Duodenal mucosa (tissue), 2 donors: ENCODE measurements around the gene JMJD1C.
"Not testable (repeated sequence)": the region's sequence is repeated elsewhere in the genome, so short reads cannot be mapped to it uniquely, and the experiment has no call there.

ENCODE experiments used
- H3K27ac ChIP-seq: one replicate; pipeline ENCODE4 v1.7.0; 2013; ENCODE audit warnings: low read depth, low read length
- H3K27me3 ChIP-seq, 2 donors: one replicate each; pipeline ENCODE4 v1.7.0; 2013; ENCODE audit warnings: low read length in 2 of 2, control low read depth in 1 of 2; ENCODE audit not compliant: insufficient read depth in 2 of 2, control insufficient read depth in 1 of 2
- H3K36me3 ChIP-seq, 2 donors: one replicate each; pipeline ENCODE4 v1.7.0; 2013; ENCODE audit warnings: low read length in 2 of 2, control low read depth in 1 of 2; ENCODE audit not compliant: insufficient read depth in 2 of 2, control insufficient read depth in 1 of 2
- H3K4me1 ChIP-seq, 2 donors: one replicate each; pipeline ENCODE4 v1.7.0; 2013; ENCODE audit warnings: low read length in 2 of 2, control low read depth in 1 of 2; ENCODE audit not compliant: insufficient read depth in 2 of 2, control insufficient read depth in 1 of 2
- H3K4me3 ChIP-seq, 2 donors: one replicate each; pipeline ENCODE4 v1.7.0; 2013; ENCODE audit warnings: low read length in 2 of 2, low read depth in 1 of 2
- H3K9ac ChIP-seq, 2 donors: one replicate each; pipeline ENCODE4 v1.7.0; 2013; ENCODE audit warnings: low read length in 2 of 2, low read depth in 1 of 2
- H3K9me3 ChIP-seq, 2 donors: one replicate each; pipeline ENCODE4 v1.7.0; 2013; ENCODE audit warnings: low read length in 2 of 2, control low read depth in 1 of 2; ENCODE audit not compliant: control insufficient read depth in 1 of 2

JMJD1C gene

DNA sequence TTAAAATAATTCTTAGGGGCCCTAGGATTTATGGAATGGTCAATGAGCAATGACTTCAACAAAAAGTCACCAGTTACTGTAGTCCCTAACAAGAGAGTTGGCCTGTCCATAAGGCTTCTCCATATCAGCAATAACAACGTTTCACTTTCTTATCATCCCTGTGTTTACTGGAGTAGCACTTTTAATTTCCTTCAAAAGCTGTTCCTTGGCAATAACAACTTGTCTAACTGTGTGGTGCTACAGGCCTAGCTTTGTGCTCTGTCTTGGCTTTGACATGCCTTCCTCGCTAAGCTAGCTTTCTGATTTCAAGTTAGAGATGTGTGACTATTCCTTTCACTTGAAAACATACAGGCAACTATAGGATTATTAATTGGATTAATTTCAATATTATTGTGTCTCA, 81.1 kb downstream of the JMJD1C start:
- H3K9me3 ChIP-seq: no peaks in the 10 kb centered on the region
- H3K27ac ChIP-seq: no peak overlapping the region
- H3K4me1 ChIP-seq: peaks cover 7 to 9% of the 10 kb centered on the region in 2 donors
- H3K27me3 ChIP-seq: no peaks in the 10 kb centered on the region
- no peak overlapping the region for H3K4me3 ChIP-seq
- H3K36me3 ChIP-seq: no peaks in the 10 kb centered on the region
- no peak overlapping the region for H3K9ac ChIP-seq

DNA sequence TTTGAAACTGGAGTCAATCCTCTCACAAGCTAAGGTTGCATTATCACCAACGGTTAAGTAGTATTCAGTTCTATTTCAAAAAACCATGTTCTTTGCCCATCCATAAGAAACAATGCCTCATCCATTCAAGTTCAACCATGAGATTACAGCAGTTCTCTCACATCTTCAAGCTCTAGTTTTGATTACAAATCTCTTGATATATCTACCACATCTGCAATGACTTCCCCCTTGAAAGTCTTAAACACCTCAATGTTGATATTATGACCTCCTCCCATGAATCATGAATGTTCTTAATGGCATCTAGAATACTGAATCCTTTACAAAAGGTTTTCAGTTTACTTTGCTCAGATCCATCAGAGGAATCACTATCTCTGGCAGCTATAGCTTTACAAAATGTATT, 81.8 kb downstream of the JMJD1C start:
- no peak overlapping the region for H3K27ac ChIP-seq
- no peaks in the 10 kb centered on the region for H3K27me3 ChIP-seq
- no peaks in the 10 kb centered on the region for H3K36me3 ChIP-seq
- H3K4me3 ChIP-seq: no peak overlapping the region
- H3K4me1 ChIP-seq: peaks cover 7 to 9% of the 10 kb centered on the region in 2 donors
- no peak overlapping the region for H3K9ac ChIP-seq
- H3K9me3 ChIP-seq: no peaks in the 10 kb centered on the region

DNA sequence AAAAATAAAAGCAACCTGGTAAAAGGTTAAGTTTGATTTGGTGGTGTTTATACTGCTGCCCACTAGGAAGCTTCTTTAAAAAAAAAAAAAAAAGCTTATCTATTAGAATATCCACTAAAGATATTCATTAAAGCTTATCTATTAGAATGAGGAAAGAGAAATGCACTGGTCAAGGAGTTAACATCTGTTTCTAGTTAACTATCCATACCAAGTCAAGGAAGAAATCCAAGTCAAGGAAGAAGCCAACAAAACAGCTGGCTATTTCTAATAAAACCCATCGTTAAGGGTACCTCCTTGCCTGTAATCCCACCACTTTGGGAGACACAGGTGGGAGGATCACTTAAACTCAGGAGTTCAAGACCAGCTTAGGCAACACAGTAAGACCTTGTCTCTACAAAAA, 82.6 kb downstream of the JMJD1C start:
- Histone ChIP-seq H3K4me3 (no peak overlapping the region), H3K27ac (no peak overlapping the region), H3K4me1 (peaks cover 5 to 7% of the 10 kb centered on the region in 2 donors), H3K27me3 (no peaks in the 10 kb centered on the region), H3K36me3 (no peaks in the 10 kb centered on the region), H3K9me3 (no peaks in the 10 kb centered on the region), H3K9ac (no peak overlapping the region)

DNA sequence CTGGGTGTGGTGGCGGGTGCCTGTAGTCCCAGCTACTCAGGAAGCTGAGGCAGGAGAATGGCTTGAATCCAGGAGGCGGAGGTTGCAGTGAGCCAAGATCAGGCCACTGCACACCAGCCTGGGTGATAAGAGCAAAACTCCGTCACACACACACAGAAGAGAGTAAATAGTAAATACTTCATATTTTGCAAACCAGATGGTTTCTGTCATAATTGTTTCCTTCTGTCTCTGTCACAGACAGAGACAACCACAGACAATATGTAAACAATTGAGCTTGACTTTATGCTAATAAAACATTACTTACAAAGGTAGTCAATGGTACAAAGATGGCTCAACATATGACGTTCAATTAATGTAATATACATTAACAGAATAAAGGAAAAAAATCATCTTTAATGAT, 83.7 kb downstream of the JMJD1C start:
- no peak overlapping the region for H3K9ac ChIP-seq
- H3K9me3 ChIP-seq: no peaks in the 10 kb centered on the region
- no peaks in the 10 kb centered on the region for H3K36me3 ChIP-seq
- H3K27ac ChIP-seq: no peak overlapping the region
- peaks cover 5 to 7% of the 10 kb centered on the region in 2 donors for H3K4me1 ChIP-seq
- no peak overlapping the region for H3K4me3 ChIP-seq
- no peaks in the 10 kb centered on the region for H3K27me3 ChIP-seq

DNA sequence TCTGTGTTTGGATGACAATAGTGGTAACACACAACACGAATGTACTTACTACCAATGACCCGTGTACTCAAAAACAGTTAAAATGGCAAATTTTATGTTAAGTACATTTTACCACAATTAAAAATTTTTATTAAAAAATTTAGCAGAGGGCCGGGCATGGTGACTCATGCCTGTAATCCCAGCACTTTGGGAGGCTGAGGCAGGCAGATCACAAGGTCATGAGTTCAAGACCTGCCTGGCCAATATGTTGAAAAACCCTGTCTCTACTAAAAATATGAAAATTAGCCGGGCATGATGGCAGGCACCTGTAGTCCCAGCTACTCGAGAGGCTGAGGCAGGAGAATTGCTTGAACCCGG, 88.5 kb downstream of the JMJD1C start:
- not testable (repeated sequence) for H3K9me3 ChIP-seq, H3K36me3 ChIP-seq, H3K4me1 ChIP-seq, H3K27me3 ChIP-seq, H3K27ac ChIP-seq, H3K9ac ChIP-seq
- H3K4me3 ChIP-seq: peak overlapping the region in 1 of 2 donors; percentile 40

DNA sequence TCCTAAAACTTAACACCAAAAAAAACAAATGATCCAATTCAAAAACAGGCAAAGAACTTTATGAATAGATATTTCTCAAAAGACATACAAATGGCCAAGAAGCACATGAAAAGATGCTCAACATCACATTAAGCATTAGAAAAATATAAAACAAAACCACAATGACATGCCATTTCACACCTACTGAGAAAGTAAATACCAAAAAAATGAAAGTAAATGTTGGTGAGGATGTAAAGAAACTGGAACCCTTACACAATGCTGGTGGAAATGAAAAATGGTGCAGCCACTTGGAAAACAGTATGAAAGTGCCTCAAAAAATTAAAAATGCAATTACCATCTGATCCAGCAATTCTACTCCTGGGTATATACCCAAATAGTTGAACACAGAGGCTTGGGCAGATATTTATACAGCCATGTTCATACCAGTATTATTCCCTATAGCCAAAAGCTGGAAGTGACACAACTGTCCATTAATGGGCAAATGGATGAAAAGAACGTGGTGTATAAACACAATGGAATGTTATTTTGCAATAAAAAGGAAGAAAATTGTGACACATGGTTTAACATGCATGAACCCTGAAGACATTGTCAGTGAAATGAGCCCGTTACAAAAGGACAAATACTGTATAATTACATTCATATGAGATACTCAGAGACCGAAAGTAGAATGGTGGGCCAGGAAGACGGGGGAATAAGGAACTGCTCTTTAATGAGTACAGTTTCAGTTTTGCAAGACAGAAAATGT, 89.0 kb downstream of the JMJD1C start:
- H3K9ac ChIP-seq: no peak overlapping the region
- H3K4me1 ChIP-seq: no peaks in the 10 kb centered on the region
- H3K27ac ChIP-seq: no peak overlapping the region
- H3K4me3 ChIP-seq: peak overlapping the region in 1 of 2 donors; percentile 40
- no peaks in the 10 kb centered on the region for H3K9me3 ChIP-seq
- H3K27me3 ChIP-seq: no peaks in the 10 kb centered on the region
- no peaks in the 10 kb centered on the region for H3K36me3 ChIP-seq

DNA sequence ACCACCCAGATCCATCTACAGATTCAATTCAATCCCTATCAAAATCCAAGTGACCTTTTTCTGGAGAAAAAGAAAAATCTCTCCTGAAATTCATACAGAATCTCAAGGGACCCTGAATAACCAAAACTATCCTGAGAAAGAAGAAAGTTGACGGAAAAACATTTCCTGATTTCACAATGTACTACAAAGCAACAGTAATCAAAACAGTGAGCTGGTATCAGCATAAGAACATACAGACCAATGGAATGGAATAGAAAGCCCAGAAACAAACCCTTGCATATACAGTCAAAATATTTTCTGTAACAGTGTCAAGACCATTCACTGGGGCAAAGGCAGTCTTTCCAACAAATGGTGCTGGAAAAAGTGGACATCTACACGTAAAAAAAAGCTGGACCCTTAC, 89.9 kb downstream of the JMJD1C start:
- Histone ChIP-seq H3K36me3 (no peaks in the 10 kb centered on the region), H3K4me3 (no peak overlapping the region), H3K27me3 (no peaks in the 10 kb centered on the region), H3K9me3 (no peaks in the 10 kb centered on the region), H3K27ac (no peak overlapping the region), H3K9ac (no peak overlapping the region), H3K4me1 (no peaks in the 10 kb centered on the region)

DNA sequence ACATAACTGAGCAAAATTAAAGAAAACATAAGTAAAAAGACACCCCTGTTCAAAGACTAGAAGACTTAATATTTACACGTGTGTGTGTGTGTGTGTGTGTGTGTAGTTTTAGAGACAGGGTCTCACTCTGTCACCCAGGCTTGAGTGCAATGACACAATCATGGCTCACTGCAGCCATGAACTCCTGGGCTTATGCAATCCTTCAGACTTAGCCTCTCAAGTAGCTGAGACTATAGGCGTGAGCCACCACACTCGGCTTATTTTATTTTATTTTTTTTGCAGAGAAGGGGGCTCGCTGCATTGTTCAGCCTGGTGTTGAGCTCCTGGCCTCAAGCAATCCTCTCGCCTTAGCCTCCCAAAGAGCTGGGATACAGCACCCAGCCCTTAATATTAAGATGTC, 90.3 kb downstream of the JMJD1C start:
- no peak overlapping the region for H3K27ac ChIP-seq
- no peak overlapping the region for H3K4me3 ChIP-seq
- H3K36me3 ChIP-seq: no peaks in the 10 kb centered on the region
- no peaks in the 10 kb centered on the region for H3K9me3 ChIP-seq
- H3K27me3 ChIP-seq: no peaks in the 10 kb centered on the region
- H3K9ac ChIP-seq: no peak overlapping the region
- H3K4me1 ChIP-seq: no peaks in the 10 kb centered on the region

DNA sequence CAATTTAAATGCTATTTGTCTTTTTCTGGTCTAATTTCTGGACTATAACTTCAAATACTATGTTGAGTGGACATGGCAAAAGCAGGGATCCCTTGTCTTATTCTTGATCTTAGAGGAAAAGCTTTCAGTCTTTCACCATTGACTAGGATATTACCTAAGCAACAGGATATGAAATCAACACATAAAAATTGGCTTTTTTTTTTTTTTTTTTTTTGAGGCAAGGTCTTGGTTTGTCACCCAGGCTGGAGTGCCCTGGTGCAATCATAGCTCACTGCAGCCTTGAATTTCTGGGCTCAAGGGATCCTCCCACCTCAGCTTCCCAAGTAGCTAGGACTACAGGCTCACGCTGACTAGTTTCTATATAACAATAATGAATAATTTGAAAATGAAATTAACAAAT, 90.8 kb downstream of the JMJD1C start:
- Histone ChIP-seq H3K9me3 (no peaks in the 10 kb centered on the region), H3K9ac (no peak overlapping the region), H3K27me3 (no peaks in the 10 kb centered on the region), H3K27ac (no peak overlapping the region), H3K36me3 (no peaks in the 10 kb centered on the region), H3K4me3 (no peak overlapping the region), H3K4me1 (no peaks in the 10 kb centered on the region)

DNA sequence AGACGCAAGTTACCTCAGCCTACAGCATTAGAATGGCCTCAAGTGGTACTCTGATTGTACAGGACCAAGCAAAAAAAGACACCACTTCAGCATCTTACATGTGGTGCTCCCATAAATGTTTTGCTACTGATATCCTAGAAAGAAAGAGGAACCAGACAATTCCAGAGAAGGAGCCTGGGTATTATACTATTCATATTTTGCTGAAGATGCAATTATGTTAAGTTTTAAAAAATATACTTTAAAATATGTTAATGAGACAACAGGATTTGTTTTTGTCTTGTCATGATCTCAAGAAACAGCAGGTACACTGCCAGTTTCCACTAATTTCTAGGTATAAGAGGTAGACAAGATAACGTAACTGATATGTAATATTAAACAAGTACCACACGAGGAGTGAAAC, 92.6 kb downstream of the JMJD1C start:
- H3K4me3 ChIP-seq: no peak overlapping the region

DNA sequence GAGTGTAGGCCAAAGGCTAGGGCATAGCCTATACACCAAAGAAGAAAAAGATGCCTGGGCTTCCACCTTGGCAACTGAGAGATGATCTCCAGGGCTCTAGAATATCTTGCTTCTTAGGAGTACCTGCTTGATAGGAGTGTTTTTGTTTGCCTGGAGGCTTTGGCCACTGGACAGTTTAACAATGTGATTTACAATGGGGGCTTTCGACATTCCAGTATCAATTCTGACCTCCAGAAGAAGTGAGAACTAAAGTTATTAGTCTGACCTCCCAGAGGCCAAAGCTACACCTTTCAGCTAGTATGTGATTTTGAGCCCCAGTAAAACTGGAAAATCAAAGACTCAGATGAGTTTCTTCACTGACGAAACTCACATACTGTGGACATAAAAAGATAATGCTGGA, 96.1 kb downstream of the JMJD1C start:
- Histone ChIP-seq H3K36me3 (no peaks in the 10 kb centered on the region), H3K27me3 (no peaks in the 10 kb centered on the region), H3K4me1 (no peaks in the 10 kb centered on the region), H3K4me3 (no peak overlapping the region), H3K27ac (no peak overlapping the region), H3K9me3 (no peaks in the 10 kb centered on the region), H3K9ac (no peak overlapping the region)

More for the DNA sequence above, 92.6 kb downstream of the JMJD1C start:
- Histone ChIP-seq H3K27me3 (no peaks in the 10 kb centered on the region), H3K4me1 (no peaks in the 10 kb centered on the region), H3K36me3 (no peaks in the 10 kb centered on the region), H3K9me3 (no peaks in the 10 kb centered on the region), H3K27ac (no peak overlapping the region), H3K9ac (no peak overlapping the region)
